OCI-M2 (cell line): Measurements from ENCODE around the gene GALNT3.

Experiments
- DNase-seq: peaks from one replicate; lab custom pipeline; 2025; ENCODE audit not compliant: unreplicated experiment; lab: John Stamatoyannopoulos, UW

GALNT3 gene

GRCh38 chr2:165796819-165797530 lies 2.9 kb upstream of the GALNT3 start:
- DNase-seq: no peak

GRCh38 chr2:165796129-165796528 lies 2.1 kb upstream of the GALNT3 start:
- DNase-seq: no peak

- no peak for DNase-seq
Measured at GRCh38 chr2:165795011-165795410, 964 bp upstream of the GALNT3 start.

GRCh38 chr2:165794536-165794928 lies 485 bp upstream of the GALNT3 start:
- DNase-seq: no peak

- no peak for DNase-seq
Measured at GRCh38 chr2:165793161-165793778, 777 bp downstream of the GALNT3 start.

GRCh38 chr2:165792104-165792454 lies 2.0 kb downstream of the GALNT3 start:
- no peak for DNase-seq

- no peak for DNase-seq
Measured at GRCh38 chr2:165791421-165792103, 2.5 kb downstream of the GALNT3 start.

GRCh38 chr2:165790466-165790865 lies 3.6 kb downstream of the GALNT3 start:
- no peak for DNase-seq

- no peak for DNase-seq
Measured at GRCh38 chr2:165787334-165787733, 6.7 kb downstream of the GALNT3 start.

GRCh38 chr2:165779706-165780105 lies 14.3 kb downstream of the GALNT3 start:
- no peak for DNase-seq

- no peak for DNase-seq
Measured at GRCh38 chr2:165778653-165779451, 15.2 kb downstream of the GALNT3 start.

GRCh38 chr2:165778187-165778556 lies 15.9 kb downstream of the GALNT3 start:
- no peak for DNase-seq

GRCh38 chr2:165777522-165778186 lies 16.4 kb downstream of the GALNT3 start:
- DNase-seq: no peak

GRCh38 chr2:165776796-165777195 lies 17.3 kb downstream of the GALNT3 start:
- no peak for DNase-seq

- DNase-seq: no peak
Measured at GRCh38 chr2:165776013-165776412, 18.0 kb downstream of the GALNT3 start.

- no peak for DNase-seq
Measured at GRCh38 chr2:165773684-165774083, 20.4 kb downstream of the GALNT3 start.

- DNase-seq: no peak
Measured at GRCh38 chr2:165772183-165772582, 21.9 kb downstream of the GALNT3 start.

- DNase-seq: no peak
Measured at GRCh38 chr2:165766326-165766927, 27.6 kb downstream of the GALNT3 start.

- DNase-seq: no peak
Measured at GRCh38 chr2:165762723-165763122, 31.3 kb downstream of the GALNT3 start.

GRCh38 chr2:165757906-165758675 lies 36.0 kb downstream of the GALNT3 start:
- no peak for DNase-seq
